ENCODE measurements around the gene RFX2. TPM values are rescaled to one million over a fixed set of nuclear protein-coding genes. Genes with fewer than 3 reads are reported as not detected.

Gene RFX2
- total RNA-seq, 1 donor from 2014 or later, result 6.2 TPM

GRCh38 chr19:5952193-5953029 is 157.9 kb downstream of the RFX2 start:
- no peak for DNase-seq (ENCODE audit: low spot score)
- no peaks in the 10 kb centered on the region for H3K27me3 ChIP-seq
- H3K9me3 ChIP-seq (ENCODE audit: low read depth), result no peaks in the 10 kb centered on the region
- Mint-ChIP-seq H3K36me3 (peaks cover 3% of the 10 kb centered on the region), H3K27ac (peak overlapping the region; percentile 72), H3K27me3 (ENCODE audit: insufficient read depth, low read depth) (no peaks in the 10 kb centered on the region), H3K9me3 (no peaks in the 10 kb centered on the region), H3K4me1 (peaks cover 90% of the 10 kb centered on the region), H3K4me3 (peak overlapping the region; percentile 72)
- H3K27ac ChIP-seq, result peak overlapping the region; percentile 77
- peak overlapping the region; percentile 75 for H3K4me2 ChIP-seq
- peaks cover 100% of the 10 kb centered on the region for H4K20me1 ChIP-seq (ENCODE audit: low read depth)
- no peak overlapping the region for H3K9ac ChIP-seq
- H2AFZ ChIP-seq (replicated peaks), result no peak overlapping the region
- peaks cover 95% of the 10 kb centered on the region for H3K79me2 ChIP-seq (ENCODE audit: low read depth)
- no peak overlapping the region for H3K4me3 ChIP-seq
- no peaks in the 10 kb centered on the region for H3K36me3 ChIP-seq
- H3F3A ChIP-seq (ENCODE audit: low read depth), result peaks cover 49% of the 10 kb centered on the region
- peaks cover 87% of the 10 kb centered on the region for H3K4me1 ChIP-seq
- no peak for TF ChIP-seq EZH2phosphoT487 (IDR thresholded peaks at IDR 0.05)
- no peak for TF ChIP-seq EZH2 (IDR thresholded peaks at IDR 0.05)
- TF ChIP-seq CTCF (IDR thresholded peaks at IDR 0.05), result no peak

GRCh38 chr19:5951338-5951861 is 158.9 kb downstream of the RFX2 start:
- Histone ChIP-seq H3F3A (ENCODE audit: low read depth) (peaks cover 49% of the 10 kb centered on the region), H3K79me2 (ENCODE audit: low read depth) (peaks cover 95% of the 10 kb centered on the region), H3K27ac (peak overlapping the region; percentile 77), H3K36me3 (no peaks in the 10 kb centered on the region), H2AFZ (replicated peaks) (no peak overlapping the region), H4K20me1 (ENCODE audit: low read depth) (peaks cover 100% of the 10 kb centered on the region), H3K4me1 (peaks cover 83% of the 10 kb centered on the region), H3K4me3 (peak overlapping the region; percentile 33), H3K4me2 (peak overlapping the region; percentile 75), H3K9ac (no peak overlapping the region), H3K27me3 (no peaks in the 10 kb centered on the region), H3K9me3 (ENCODE audit: low read depth) (no peaks in the 10 kb centered on the region)
- TF ChIP-seq CTCF (IDR thresholded peaks at IDR 0.05) (no peak), EZH2phosphoT487 (IDR thresholded peaks at IDR 0.05) (no peak), EZH2 (IDR thresholded peaks at IDR 0.05) (no peak)
- Mint-ChIP-seq H3K27ac (peak overlapping the region; percentile 94), H3K9me3 (no peaks in the 10 kb centered on the region), H3K4me1 (peaks cover 86% of the 10 kb centered on the region), H3K27me3 (ENCODE audit: insufficient read depth, low read depth) (no peaks in the 10 kb centered on the region), H3K36me3 (peaks cover 5% of the 10 kb centered on the region), H3K4me3 (peak overlapping the region; percentile 73)
- DNase-seq (ENCODE audit: low spot score), result peak; percentile 61

- Histone ChIP-seq H3K9ac (no peak overlapping the region), H3K27ac (peak overlapping the region; percentile 77), H3K27me3 (no peaks in the 10 kb centered on the region), H3K79me2 (ENCODE audit: low read depth) (peaks cover 95% of the 10 kb centered on the region), H3K4me1 (peaks cover 81% of the 10 kb centered on the region), H3K4me2 (peak overlapping the region; percentile 75), H2AFZ (replicated peaks) (no peak overlapping the region), H3K36me3 (no peaks in the 10 kb centered on the region), H3F3A (ENCODE audit: low read depth) (peaks cover 49% of the 10 kb centered on the region), H4K20me1 (ENCODE audit: low read depth) (peaks cover 100% of the 10 kb centered on the region), H3K4me3 (peak overlapping the region; percentile 33), H3K9me3 (ENCODE audit: low read depth) (no peaks in the 10 kb centered on the region)
- DNase-seq (ENCODE audit: low spot score), result peak; percentile 69
- Mint-ChIP-seq H3K27me3 (ENCODE audit: insufficient read depth, low read depth) (no peaks in the 10 kb centered on the region), H3K36me3 (peaks cover 5% of the 10 kb centered on the region), H3K4me3 (no peak overlapping the region), H3K4me1 (peaks cover 86% of the 10 kb centered on the region), H3K27ac (peak overlapping the region; percentile 94), H3K9me3 (no peaks in the 10 kb centered on the region)
- TF ChIP-seq CTCF (IDR thresholded peaks at IDR 0.05) (no peak), EZH2phosphoT487 (IDR thresholded peaks at IDR 0.05) (peak; percentile 49), EZH2 (IDR thresholded peaks at IDR 0.05) (no peak)
Observed at GRCh38 chr19:5950741-5951140, 159.6 kb downstream of the RFX2 start.
